Esophagus squamous epithelium (tissue), 5 donors: ENCODE data around the gene GPX4. TPM values are rescaled to one million over a fixed set of nuclear protein-coding genes. Genes with fewer than 3 reads are reported as not detected.

ENCODE experiments used
- DNase-seq: peaks from one replicate; lab custom pipeline; 2025; lab: John Stamatoyannopoulos, UW
- H3K27ac ChIP-seq, 4 donors: fragments of 200-600 bp; sonication (generic); one replicate each; pipeline ENCODE4 v1.5.1; 2016 to 2019; ENCODE audit warnings: mild to moderate bottlenecking in 1 of 4
- H3K27me3 ChIP-seq, 4 donors: fragments of 200-600 bp; sonication (generic); 1 replicate in 3 of 4; 2 replicates in 1 of 4; pipeline versions ENCODE4 v1.5.1 to v1.6.0; 2017 to 2021; ENCODE audit warnings: antibody characterized with exemption in 1 of 4
- H3K36me3 ChIP-seq, 3 donors: fragments of 200-600 bp; sonication (generic); one replicate each; pipeline ENCODE4 v1.5.1; 2016 to 2019
- H3K4me1 ChIP-seq, 3 donors: fragments of 200-600 bp; sonication (generic); one replicate each; pipeline ENCODE4 v1.5.1; 2017 to 2019
- H3K4me3 ChIP-seq, 4 donors: fragments of 200-600 bp; sonication (generic); 1 replicate in 3 of 4; 2 replicates in 1 of 4; pipeline ENCODE4 v1.5.1; 2016 to 2019; ENCODE audit warnings: mild to moderate bottlenecking in 2 of 4, moderate library complexity in 1 of 4
- H3K9me3 ChIP-seq, 3 donors: fragments of 200-600 bp; sonication (generic); one replicate each; pipeline ENCODE4 v1.5.1; 2016 to 2019
- POLR2A ChIP-seq, 4 donors: fragments of 450-650 bp; IDR thresholded peaks; one replicate each; pipeline ENCODE4 v1.6.1; 2017; ENCODE audit warnings: antibody characterized with exemption in 4 of 4, mild to moderate bottlenecking in 4 of 4, moderate library complexity in 3 of 4
- WGBS, 2 donors: methylation state at CpG; one replicate each; pipeline ENCODE4 v1.1.5; 2018; 5-methylcytosine and 5-hydroxymethylcytosine counted together
- intact Hi-C: fragments of 100-400 bp; cut with DNase I; formaldehyde crosslinking; loops from one replicate; pipeline ENCODE4 v1.15.0; 2022
- total RNA-seq, 4 donors: library from RNA; depleted of rRNA; stranded (reverse); fragments of >200 nt; gene quantifications; one replicate each; pipeline ENCODE4 v1.1.0, GENCODE V29; 2016
- TF ChIP-seq, protein P1 (sequence below), 6 experiments: fragments of 450-650 bp in 4 of 6; fragments of 200-600 bp in 2 of 6; sonication (generic) in 2 of 6; IDR thresholded peaks; one replicate each; pipeline ENCODE4 v1.5.1; 2016 to 2019; ENCODE audit warnings: antibody characterized with exemption in 6 of 6, mild to moderate bottlenecking in 4 of 6, moderate library complexity in 4 of 6
- donor health status: DM: yes; HTN: yes; CAD: no.

Gene GPX4
- total RNA-seq, 4 donors from 2014 or later: 108 to 405 (median 244) TPM

GRCh38 chr19:1093330-1093729, 10.5 kb upstream of the GPX4 start:
- WGBS, 2 donors: 84 to 86% methylated on average over 12 to 14 of the region's 15 CpGs
- Histone ChIP-seq H3K4me3 (peak overlapping the region in 1 of 4 donors; percentile 99), H3K27me3 (no peaks in the 10 kb centered on the region), H3K9me3 (no peaks in the 10 kb centered on the region), H3K36me3 (peaks cover 29 to 58% (median 36%) of the 10 kb centered on the region in 3 donors), H3K4me1 (peaks cover 17 to 61% (median 35%) of the 10 kb centered on the region in 3 donors), H3K27ac (no peak overlapping the region)
- no peak for DNase-seq
- intact Hi-C loops: no loop called here
- no peak for TF ChIP-seq POLR2A (IDR thresholded peaks at IDR 0.05)
- TF ChIP-seq, protein P1, sequence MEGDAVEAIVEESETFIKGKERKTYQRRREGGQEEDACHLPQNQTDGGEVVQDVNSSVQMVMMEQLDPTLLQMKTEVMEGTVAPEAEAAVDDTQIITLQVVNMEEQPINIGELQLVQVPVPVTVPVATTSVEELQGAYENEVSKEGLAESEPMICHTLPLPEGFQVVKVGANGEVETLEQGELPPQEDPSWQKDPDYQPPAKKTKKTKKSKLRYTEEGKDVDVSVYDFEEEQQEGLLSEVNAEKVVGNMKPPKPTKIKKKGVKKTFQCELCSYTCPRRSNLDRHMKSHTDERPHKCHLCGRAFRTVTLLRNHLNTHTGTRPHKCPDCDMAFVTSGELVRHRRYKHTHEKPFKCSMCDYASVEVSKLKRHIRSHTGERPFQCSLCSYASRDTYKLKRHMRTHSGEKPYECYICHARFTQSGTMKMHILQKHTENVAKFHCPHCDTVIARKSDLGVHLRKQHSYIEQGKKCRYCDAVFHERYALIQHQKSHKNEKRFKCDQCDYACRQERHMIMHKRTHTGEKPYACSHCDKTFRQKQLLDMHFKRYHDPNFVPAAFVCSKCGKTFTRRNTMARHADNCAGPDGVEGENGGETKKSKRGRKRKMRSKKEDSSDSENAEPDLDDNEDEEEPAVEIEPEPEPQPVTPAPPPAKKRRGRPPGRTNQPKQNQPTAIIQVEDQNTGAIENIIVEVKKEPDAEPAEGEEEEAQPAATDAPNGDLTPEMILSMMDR (IDR thresholded peaks at IDR 0.05): no peak

- Histone ChIP-seq H3K36me3 (peaks cover 26 to 52% (median 29%) of the 10 kb centered on the region in 3 donors), H3K27me3 (no peaks in the 10 kb centered on the region), H3K9me3 (no peaks in the 10 kb centered on the region), H3K4me3 (peak overlapping the region; percentile 87 to 99 (median 95)), H3K27ac (peak overlapping the region in 3 of 4 donors; percentile 89 to 90 (median 90)), H3K4me1 (peaks cover 21 to 61% (median 35%) of the 10 kb centered on the region in 3 donors)
- no peak for DNase-seq
- WGBS, 2 donors: 33 to 43% methylated on average over 6 to 15 of the region's 32 CpGs
- TF ChIP-seq POLR2A (IDR thresholded peaks at IDR 0.05): no peak
- TF ChIP-seq, protein P1 (IDR thresholded peaks at IDR 0.05): no peak
- intact Hi-C loops: no loop called here
These were observed 9.8 kb upstream of the GPX4 start for GRCh38 chr19:1093811-1094553.

DNA sequence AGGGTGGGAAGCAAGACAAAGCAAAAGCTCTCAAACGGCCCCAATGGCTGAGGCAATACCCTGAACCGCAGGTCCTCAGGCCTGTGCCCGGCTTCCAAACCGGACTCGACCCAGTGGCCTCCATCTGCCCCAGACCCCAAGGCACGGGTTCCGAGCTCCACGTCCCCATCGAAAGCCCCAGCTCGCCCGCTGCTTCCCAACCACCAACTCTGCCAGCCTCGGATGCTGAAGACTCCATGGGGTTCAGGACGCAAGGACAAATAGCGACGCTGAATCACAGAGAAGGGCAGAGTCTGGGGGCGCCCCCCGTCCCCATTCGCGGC, 9.2 kb upstream of the GPX4 start:
- H3K27me3 ChIP-seq: no peaks in the 10 kb centered on the region
- no peak for DNase-seq
- peak overlapping the region; percentile 81 to 90 (median 90) for H3K27ac ChIP-seq
- intact Hi-C loops: no loop called here
- WGBS, 2 donors: 1 to 3% methylated on average over 14 to 16 of the region's 19 CpGs
- H3K4me1 ChIP-seq: peaks cover 24 to 61% (median 39%) of the 10 kb centered on the region in 3 donors
- H3K9me3 ChIP-seq: peaks cover 0 to under 1% (median 0%) of the 10 kb centered on the region in 3 donors
- H3K4me3 ChIP-seq: peak overlapping the region; percentile 87 to 99 (median 95)
- peaks cover 19 to 45% (median 23%) of the 10 kb centered on the region in 3 donors for H3K36me3 ChIP-seq
- TF ChIP-seq, protein P1 (IDR thresholded peaks at IDR 0.05): no peak
- no peak for TF ChIP-seq POLR2A (IDR thresholded peaks at IDR 0.05)

DNA sequence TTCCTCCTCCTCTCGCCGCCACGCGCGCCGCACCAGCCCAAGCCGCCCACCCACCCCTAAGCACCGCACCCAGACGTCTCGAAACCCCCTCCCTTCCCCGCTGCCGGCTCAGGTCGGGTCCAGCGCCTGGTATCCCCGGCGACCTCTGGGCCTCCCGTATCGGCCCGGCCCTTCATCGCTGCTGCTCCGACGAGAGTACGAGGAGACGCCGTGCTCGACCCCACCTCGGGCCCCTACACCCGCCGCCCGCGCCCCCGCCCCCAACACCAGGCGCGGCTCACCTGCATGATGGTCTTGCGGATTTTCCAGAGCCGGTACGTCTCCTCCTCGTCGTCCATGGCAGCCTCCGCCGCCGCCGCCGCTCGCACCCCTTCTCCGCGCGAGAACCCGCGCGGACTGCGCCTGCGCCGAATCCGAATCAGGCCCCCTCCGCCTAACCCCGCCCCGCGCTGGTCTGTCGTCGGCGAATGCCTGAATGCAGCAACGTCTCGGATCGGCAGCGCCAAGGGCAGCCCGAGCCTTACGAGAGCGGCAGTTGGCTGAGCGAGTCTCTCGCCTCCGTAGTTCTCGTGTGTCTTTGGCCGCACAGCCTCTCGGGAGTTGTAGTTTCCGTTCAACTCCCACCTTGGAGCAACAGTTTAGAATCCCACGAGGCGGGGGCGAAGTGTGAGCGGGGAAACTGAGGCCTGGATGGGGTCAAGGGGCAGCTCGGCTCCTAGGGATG, 8.7 kb upstream of the GPX4 start, which contains the start of gene POLR2E:
TSS of gene POLR2E (minus strand) at position 398 of the 724 bp plus-strand sequence. CDS start at position 338, 60 bp downstream.
- 0% methylated on average over 5 to 9 of the region's 81 CpGs for WGBS, 2 donors
- H3K36me3 ChIP-seq: peaks cover 17 to 40% (median 19%) of the 10 kb centered on the region in 3 donors
- TF ChIP-seq, protein P1 (IDR thresholded peaks at IDR 0.05): peak in 1 of 6 experiments; percentile 11
- peak in 3 of 4 donors; percentile 71 to 93 (median 78) for TF ChIP-seq POLR2A (IDR thresholded peaks at IDR 0.05)
- H3K9me3 ChIP-seq: peaks cover 0 to 5% (median 0%) of the 10 kb centered on the region in 3 donors
- peak within 1 kb of the TSS; percentile 87 to 99 (median 95) for H3K4me3 ChIP-seq
- peak; percentile 85 for DNase-seq
- intact Hi-C loops: no loop called here
- H3K4me1 ChIP-seq: peaks cover 24 to 65% (median 44%) of the 10 kb centered on the region in 3 donors
- peak within 1 kb of the TSS; percentile 81 to 90 (median 90) for H3K27ac ChIP-seq
- H3K27me3 ChIP-seq: no peaks in the 10 kb centered on the region
